Raji (cell line): ENCODE results near the gene MAML3.

Experiments
- POLR2A ChIP-seq: IDR thresholded peaks from 2 replicates; pipeline ENCODE4 v1.6.1; 2011; ENCODE audit warnings: low read depth, low read length, control low read depth; ENCODE audit not compliant: insufficient read depth

The MAML3 gene

GRCh38 chr4:139692309-139693012, 461.5 kb downstream of the MAML3 start:
- TF ChIP-seq POLR2A, result no peak

GRCh38 chr4:139690419-139690818, 463.6 kb downstream of the MAML3 start:
- no peak for TF ChIP-seq POLR2A

GRCh38 chr4:139689093-139689722, 464.8 kb downstream of the MAML3 start:
- TF ChIP-seq POLR2A, result no peak

- TF ChIP-seq POLR2A, result no peak
Observed at GRCh38 chr4:139686988-139687387, 467.0 kb downstream of the MAML3 start.

GRCh38 chr4:139686130-139686529, 467.9 kb downstream of the MAML3 start:
- TF ChIP-seq POLR2A, result no peak

- TF ChIP-seq POLR2A, result no peak
Observed at GRCh38 chr4:139685180-139685579, 468.8 kb downstream of the MAML3 start.

GRCh38 chr4:139684351-139684750, 469.6 kb downstream of the MAML3 start:
- no peak for TF ChIP-seq POLR2A

- TF ChIP-seq POLR2A, result no peak
Observed at GRCh38 chr4:139682741-139683151, 471.2 kb downstream of the MAML3 start.

GRCh38 chr4:139682309-139682708, 471.7 kb downstream of the MAML3 start:
- TF ChIP-seq POLR2A, result no peak

- TF ChIP-seq POLR2A, result no peak
Observed at GRCh38 chr4:139676913-139677585, 476.9 kb downstream of the MAML3 start.

GRCh38 chr4:139676365-139676764, 477.6 kb downstream of the MAML3 start:
- no peak for TF ChIP-seq POLR2A

- TF ChIP-seq POLR2A, result no peak
Observed at GRCh38 chr4:139675651-139676050, 478.3 kb downstream of the MAML3 start.

- TF ChIP-seq POLR2A, result no peak
Observed at GRCh38 chr4:139674875-139675550, 479.0 kb downstream of the MAML3 start.

GRCh38 chr4:139672732-139673131, 481.3 kb downstream of the MAML3 start:
- no peak for TF ChIP-seq POLR2A

- no peak for TF ChIP-seq POLR2A
Observed at GRCh38 chr4:139672215-139672614, 481.8 kb downstream of the MAML3 start.
